PC-9 (cell line): ENCODE data around the gene JHY.

Source experiments
- CTCF ChIP-seq: fragments of 200-600 bp; sonication (generic); conservative IDR thresholded peaks from 2 replicates; pipeline ENCODE4 v1.6.1; 2017; ENCODE audit warnings: mixed run types, antibody characterized with exemption, mild to moderate bottlenecking, moderate library complexity
- EZH2 ChIP-seq: fragments of 200-600 bp; sonication (generic); IDR thresholded peaks from 2 replicates; pipeline ENCODE4 v1.8.0; 2017; ENCODE audit warnings: antibody characterized with exemption, low read depth

GRCh38 chr11:122851366-122851966 lies 31.1 kb upstream of the JHY start:
- TF ChIP-seq CTCF (no peak), EZH2 (no peak)
